ENCODE results near the gene SIN3A.
"Not testable (repeated sequence)": the region's sequence is repeated elsewhere in the genome, so short reads cannot be mapped to it uniquely, and the experiment has no call there.

The SIN3A gene

GRCh38 chr15:75450307-75451201, 936 bp downstream of the SIN3A start:
- DNase-seq (ENCODE audit: low read depth) = peak; percentile 86

- no peak for DNase-seq (ENCODE audit: low read depth)
Observed at GRCh38 chr15:75449585-75450306, 1.7 kb downstream of the SIN3A start.

DNA sequence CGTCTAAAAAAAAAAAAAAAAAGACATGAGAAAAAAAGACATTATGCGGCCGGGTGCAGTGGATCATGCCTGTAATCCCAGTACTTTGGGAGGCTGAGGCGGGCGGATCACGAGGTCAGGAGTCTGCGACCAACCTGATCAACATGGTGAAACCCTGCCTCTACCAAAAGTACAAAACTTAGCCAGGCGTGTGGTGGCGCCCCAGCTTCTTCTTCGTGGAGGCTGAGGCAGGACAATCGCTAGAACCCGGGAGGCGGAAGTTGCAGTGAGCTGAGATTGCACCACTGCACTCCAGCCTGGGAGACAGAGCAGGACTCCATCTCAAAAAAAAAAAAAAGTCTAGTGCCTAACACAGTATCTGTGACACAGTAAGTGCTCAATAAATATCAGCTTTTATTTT, 3.3 kb downstream of the SIN3A start:
- DNase-seq (ENCODE audit: low read depth) = not testable (repeated sequence)

GRCh38 chr15:75446151-75446550, 5.3 kb downstream of the SIN3A start:
- no peak for DNase-seq (ENCODE audit: low read depth)

DNA sequence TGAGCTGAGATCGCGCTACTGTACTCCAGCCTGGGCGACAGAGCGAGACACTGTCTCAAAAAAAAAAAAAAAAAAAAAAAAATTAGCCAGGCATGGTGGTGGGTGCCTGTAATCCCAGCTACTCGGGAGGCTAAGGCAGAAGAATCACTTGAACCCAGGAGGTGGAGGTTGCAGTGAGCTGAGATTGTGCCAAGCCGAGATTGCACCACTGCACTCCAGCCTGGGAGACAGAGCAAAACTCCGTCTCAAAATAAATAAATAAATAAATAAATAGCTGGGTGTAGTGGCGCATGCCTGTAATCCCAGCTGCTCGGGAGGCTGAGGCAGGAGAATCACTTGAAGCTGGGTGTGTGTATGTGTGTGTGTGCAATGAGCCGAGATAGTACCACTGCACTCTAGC, 6.2 kb downstream of the SIN3A start:
- not testable (repeated sequence) for DNase-seq (ENCODE audit: low read depth)

GRCh38 chr15:75443972-75444453, 7.5 kb downstream of the SIN3A start:
- DNase-seq (ENCODE audit: low read depth) = not testable (repeated sequence)

- DNase-seq (ENCODE audit: low read depth) = no peak
Observed at GRCh38 chr15:75437721-75438120, 13.8 kb downstream of the SIN3A start.

DNA sequence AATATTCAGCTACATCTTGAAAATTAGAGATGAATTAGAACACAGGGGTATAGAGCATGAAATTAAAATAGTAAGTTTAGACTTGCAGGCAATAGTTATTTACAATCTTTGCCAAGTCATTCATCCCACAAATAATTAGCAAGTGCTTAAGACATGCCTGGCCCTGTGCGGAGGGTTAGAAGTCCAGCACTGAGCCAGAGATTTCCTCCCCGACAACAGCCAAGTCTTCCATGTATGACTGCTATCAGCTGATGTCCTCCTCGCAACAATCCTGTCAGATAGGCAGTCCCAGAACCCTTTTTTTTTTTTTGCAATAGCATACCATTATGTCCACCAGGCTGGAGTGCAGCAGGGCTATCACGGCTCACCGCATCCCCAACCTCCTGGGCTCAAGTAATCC, 14.6 kb downstream of the SIN3A start:
- DNase-seq (ENCODE audit: low read depth) = no peak

DNA sequence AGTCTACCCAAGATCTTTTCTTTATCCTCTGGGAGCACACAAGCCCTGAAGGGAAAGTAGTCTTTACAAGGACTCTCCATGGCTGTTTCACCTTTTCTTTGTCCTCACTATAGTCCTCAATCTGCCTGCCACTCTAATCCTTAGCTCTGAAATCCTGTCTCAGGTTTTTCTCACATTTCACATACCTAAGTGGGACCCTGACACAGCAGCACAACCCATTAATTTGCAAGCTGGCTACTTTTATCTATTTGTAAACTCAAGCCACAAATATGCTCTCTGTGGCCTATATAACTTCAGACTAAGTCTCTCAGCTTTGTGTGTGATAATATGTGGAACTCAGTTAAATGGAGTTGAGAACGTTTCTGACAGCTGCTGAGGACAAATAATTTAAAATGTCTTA, 19.8 kb downstream of the SIN3A start:
- DNase-seq (ENCODE audit: low read depth) = no peak

DNA sequence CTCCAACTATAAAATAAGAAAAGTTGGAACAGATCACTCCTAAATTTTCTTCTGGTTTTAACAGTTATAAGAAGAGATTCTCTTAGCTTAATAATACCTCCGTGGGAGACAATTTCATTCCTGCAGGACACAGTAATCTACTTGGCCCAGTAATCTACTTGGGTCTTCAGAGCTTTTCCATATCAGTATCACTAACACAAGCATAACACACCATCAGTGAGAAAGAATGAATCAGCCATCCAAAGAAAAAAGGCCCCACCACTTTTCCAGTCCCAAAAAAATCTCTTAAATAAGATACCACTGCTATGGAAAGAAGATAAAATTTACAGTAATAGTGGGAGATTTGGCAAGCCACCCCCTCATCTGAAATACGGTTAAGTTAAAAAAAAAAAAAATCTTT, 20.2 kb downstream of the SIN3A start:
- DNase-seq (ENCODE audit: low read depth) = no peak

- no peak for DNase-seq (ENCODE audit: low read depth)
Observed at GRCh38 chr15:75430259-75430658, 21.2 kb downstream of the SIN3A start.

GRCh38 chr15:75428152-75428551, 23.3 kb downstream of the SIN3A start:
- no peak for DNase-seq (ENCODE audit: low read depth)

GRCh38 chr15:75425966-75426500, 25.5 kb downstream of the SIN3A start:
- no peak for DNase-seq (ENCODE audit: low read depth)

DNA sequence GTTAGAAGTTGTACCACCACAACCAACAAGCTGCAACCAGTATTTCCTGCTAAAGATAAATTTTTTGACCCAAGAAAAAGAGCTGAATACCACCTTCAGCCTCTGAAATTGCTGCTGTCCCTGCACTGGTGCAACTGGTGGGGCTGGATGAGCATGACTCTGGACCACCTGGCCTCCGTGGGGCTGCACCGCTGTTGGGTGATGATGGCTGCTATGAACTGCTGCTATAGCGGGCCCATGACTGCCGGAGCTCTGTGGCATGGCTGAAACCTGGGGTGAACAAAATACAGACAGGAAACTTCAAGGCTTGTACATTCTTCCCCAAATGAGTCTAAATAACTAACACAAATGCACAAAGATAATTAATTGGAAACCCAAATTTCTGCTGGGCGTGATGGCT, 28.9 kb downstream of the SIN3A start:
- DNase-seq (ENCODE audit: low read depth) = no peak

- DNase-seq (ENCODE audit: low read depth) = no peak
Observed at GRCh38 chr15:75420698-75421097, 30.8 kb downstream of the SIN3A start.

GRCh38 chr15:75416584-75416983, 34.9 kb downstream of the SIN3A start:
- no peak for DNase-seq (ENCODE audit: low read depth)

GRCh38 chr15:75410196-75410595, 41.3 kb downstream of the SIN3A start:
- DNase-seq (ENCODE audit: low read depth) = no peak

- no peak for DNase-seq (ENCODE audit: low read depth)
Observed at GRCh38 chr15:75407083-75407482, 44.4 kb downstream of the SIN3A start.

DNA sequence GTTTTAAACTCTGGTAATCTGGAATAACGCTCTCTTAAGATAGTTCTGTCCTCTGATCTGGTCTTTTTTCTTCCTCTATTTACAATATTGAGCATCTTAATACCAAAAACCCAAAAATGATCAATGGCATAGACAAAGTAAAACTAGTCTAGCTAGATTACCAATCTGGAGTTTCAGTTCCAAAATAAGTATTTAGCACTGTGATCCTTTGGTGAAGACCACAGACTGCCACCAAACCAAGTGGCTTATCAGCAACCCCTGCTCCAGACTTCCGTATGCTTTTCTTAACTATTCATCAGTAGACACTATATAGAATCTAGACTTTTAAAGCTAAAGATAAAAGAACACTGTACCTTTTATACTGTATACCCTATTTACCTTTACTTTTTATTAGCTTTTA, 47.6 kb downstream of the SIN3A start:
- DNase-seq (ENCODE audit: low read depth) = no peak

- DNase-seq (ENCODE audit: low read depth) = no peak
Observed at GRCh38 chr15:75397494-75397893, 54.0 kb downstream of the SIN3A start.

DNA sequence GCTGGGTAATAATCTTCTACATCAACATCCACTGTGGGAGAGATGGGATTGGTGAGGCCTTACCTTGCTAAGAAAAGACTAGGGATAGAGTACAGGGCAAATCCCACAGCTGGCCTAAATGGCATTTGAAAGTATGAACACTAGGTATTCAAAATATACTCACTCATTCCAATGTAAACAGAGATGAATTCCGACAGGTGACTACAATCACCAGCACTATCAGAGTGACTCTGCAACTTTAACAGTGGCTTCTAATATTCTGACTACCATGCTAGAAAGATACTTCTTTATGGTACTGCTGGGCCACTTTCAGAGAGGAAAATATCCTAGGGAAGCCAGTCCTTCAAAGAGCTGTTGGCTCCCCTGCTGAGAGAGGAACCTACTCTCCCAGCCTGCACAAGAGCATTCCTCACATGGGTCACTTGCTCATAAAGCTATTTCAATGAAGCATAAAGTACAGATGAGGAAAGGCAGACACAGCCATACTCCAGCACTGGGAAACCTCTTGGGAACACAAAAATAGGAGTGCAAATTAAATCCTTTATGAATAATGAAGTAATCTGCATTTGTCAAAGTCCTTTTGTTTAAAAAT, 61.6 kb downstream of the SIN3A start:
- DNase-seq (ENCODE audit: low read depth) = no peak

- not testable (repeated sequence) for DNase-seq (ENCODE audit: low read depth)
Observed at GRCh38 chr15:75383986-75384385, 67.5 kb downstream of the SIN3A start.

- DNase-seq (ENCODE audit: low read depth) = no peak
Observed at GRCh38 chr15:75380773-75381172, 70.7 kb downstream of the SIN3A start.
